Measurements from ENCODE around the gene GNAT3. TPM values are rescaled to one million over a fixed set of nuclear protein-coding genes. Genes with fewer than 3 reads are reported as not detected.
A peak's percentile ranks its signal among the peaks of the same experiment; 100 is the strongest.

Gene GNAT3
- total RNA-seq, 1 donor from 2014 or later, result not detected

DNA sequence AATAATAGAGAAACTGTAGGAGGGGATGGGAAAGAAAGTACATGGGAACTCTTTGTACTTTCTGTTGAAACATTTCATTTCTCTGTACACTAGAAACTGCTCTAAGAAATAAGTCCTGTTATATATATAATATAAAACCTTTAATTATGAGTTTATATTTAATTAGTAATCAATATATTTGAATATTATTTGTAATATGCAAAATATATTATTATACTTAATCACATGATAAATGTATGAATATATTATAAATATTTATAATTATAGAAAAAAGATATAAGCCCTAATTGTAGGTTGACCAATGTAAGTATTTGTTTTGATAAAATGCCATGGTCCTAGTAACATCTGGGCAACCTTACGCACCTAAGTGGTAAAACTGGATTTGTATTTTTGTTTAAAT is 51.0 kb downstream of the GNAT3 start:
- Mint-ChIP-seq H3K4me3 (ENCODE audit: unreplicated experiment) (no peak overlapping the region), H3K4me1 (ENCODE audit: low read depth) (no peaks in the 10 kb centered on the region), H3K36me3 (ENCODE audit: low read depth) (no peaks in the 10 kb centered on the region), H3K27me3 (ENCODE audit: low read depth) (no peaks in the 10 kb centered on the region), H3K27ac (ENCODE audit: unreplicated experiment) (no peak overlapping the region), H3K9me3 (ENCODE audit: low read depth) (no peaks in the 10 kb centered on the region)
- DNase-seq (ENCODE audit: low spot score), result no peak
- TF ChIP-seq, protein P1, sequence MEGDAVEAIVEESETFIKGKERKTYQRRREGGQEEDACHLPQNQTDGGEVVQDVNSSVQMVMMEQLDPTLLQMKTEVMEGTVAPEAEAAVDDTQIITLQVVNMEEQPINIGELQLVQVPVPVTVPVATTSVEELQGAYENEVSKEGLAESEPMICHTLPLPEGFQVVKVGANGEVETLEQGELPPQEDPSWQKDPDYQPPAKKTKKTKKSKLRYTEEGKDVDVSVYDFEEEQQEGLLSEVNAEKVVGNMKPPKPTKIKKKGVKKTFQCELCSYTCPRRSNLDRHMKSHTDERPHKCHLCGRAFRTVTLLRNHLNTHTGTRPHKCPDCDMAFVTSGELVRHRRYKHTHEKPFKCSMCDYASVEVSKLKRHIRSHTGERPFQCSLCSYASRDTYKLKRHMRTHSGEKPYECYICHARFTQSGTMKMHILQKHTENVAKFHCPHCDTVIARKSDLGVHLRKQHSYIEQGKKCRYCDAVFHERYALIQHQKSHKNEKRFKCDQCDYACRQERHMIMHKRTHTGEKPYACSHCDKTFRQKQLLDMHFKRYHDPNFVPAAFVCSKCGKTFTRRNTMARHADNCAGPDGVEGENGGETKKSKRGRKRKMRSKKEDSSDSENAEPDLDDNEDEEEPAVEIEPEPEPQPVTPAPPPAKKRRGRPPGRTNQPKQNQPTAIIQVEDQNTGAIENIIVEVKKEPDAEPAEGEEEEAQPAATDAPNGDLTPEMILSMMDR (IDR thresholded peaks at IDR 0.05), result no peak

DNA sequence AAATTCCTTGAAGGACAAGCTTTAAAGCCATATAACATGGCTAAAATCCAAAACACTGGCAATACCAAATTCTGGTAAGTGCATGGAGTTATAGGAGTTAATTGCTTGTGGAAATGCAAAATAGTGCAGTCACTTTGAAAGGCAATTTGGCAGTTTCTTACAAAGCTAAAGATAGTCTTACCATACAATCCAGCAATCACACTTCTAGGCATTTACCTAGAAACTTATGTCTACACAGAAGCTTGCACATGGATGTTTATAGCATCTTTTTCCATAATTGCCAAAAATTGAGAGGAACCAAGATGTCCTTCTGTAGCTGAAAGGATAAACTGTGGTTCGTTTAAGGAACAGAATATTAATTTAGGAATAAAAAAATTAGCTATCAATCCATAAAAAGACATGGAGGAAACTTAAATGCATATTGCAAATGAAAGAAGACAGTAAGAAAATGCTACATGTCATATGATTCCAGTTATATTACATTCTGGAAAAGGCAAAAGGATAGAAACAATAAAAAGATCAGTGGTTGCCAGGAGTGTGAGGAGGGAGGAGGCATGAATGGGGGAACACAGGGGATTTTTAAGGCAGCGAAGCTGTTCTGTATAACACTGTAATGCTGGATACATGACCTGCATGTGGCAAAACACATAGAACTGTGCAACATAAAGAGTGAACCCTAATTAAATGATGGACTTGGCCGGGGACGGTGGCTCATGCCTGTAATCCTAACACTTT is 51.9 kb downstream of the GNAT3 start:
- H3K4me3 Mint-ChIP-seq (ENCODE audit: unreplicated experiment), result no peak overlapping the region
- H3K4me1 Mint-ChIP-seq (ENCODE audit: low read depth), result no peaks in the 10 kb centered on the region
- no peaks in the 10 kb centered on the region for H3K36me3 Mint-ChIP-seq (ENCODE audit: low read depth)
- DNase-seq (ENCODE audit: low spot score), result no peak
- no peaks in the 10 kb centered on the region for H3K27me3 Mint-ChIP-seq (ENCODE audit: low read depth)
- TF ChIP-seq, protein P1 (IDR thresholded peaks at IDR 0.05), result no peak
- no peak overlapping the region for H3K27ac Mint-ChIP-seq (ENCODE audit: unreplicated experiment)
- no peaks in the 10 kb centered on the region for H3K9me3 Mint-ChIP-seq (ENCODE audit: low read depth)

DNA sequence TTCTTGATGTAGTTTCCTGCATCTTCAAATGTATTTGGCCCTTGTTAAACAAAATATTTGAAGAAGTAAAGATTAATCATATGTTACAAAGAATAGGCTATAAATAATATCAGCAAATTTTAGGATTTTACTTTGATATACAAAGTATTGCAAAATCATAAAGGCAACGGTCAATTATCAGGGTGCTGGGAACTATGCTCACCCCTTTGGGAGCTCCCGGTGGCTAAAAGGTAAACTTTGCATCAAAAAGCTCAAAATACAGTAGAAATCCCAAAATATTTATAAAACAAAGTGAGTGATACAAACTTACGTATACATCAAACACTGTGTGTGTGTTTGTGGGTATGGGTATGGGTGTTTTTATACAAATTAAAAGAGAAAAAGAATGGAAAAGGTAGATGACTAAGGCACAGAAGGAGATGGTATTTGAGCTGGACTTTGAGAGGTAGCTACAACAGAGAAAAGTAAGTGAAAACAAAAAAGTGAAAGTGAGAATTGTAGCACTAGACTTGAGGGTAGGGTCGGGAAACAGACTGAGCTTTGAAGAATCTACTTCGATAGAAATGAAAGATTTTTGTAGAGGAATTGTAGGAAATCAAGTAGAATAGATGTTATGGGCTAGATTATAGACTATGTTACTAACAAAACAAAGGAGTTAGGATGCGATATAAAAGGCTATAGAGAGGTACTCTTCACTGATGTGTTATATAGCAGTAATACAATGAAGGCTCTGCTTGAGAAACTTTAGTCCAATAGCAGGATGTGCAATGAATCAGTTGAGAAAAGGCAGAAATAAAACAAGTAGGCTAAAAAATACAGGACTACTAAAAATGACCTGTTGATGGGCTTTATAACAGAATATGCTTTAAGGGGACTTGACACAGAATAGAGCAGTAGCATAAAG is 52.8 kb downstream of the GNAT3 start:
- Mint-ChIP-seq H3K4me3 (ENCODE audit: unreplicated experiment) (no peak overlapping the region), H3K9me3 (ENCODE audit: low read depth) (no peaks in the 10 kb centered on the region), H3K27ac (ENCODE audit: unreplicated experiment) (no peak overlapping the region), H3K27me3 (ENCODE audit: low read depth) (no peaks in the 10 kb centered on the region), H3K36me3 (ENCODE audit: low read depth) (no peaks in the 10 kb centered on the region), H3K4me1 (ENCODE audit: low read depth) (no peaks in the 10 kb centered on the region)
- no peak for DNase-seq (ENCODE audit: low spot score)
- TF ChIP-seq, protein P1 (IDR thresholded peaks at IDR 0.05), result no peak

DNA sequence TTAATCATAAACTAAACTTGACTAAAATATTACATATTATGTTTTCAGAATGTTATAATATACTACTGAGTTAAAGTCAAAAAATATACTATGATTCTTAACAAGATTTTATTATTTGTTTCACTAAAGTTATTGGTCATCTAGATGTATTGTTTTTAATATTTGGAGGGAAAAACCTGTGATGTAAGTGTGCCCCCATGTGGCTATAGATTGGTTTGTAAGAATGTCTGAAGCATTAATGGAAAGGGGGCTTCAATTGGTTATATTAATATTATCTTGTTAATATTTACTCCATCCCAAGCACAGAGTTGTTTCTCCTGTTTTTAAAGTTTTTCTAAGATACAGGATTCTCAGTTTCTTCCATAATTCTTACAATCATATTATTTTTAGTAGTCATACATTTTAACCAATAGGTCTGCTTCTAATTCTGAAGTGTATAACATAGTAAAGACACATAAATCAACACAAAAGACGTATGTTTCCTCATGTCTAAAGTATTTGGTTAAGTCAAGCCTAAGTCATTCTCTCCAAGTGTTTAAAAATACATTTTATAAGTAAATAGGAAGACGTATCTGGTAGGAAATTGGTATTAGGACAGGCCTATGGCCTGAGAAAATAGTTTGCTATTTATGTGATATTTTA is 58.0 kb downstream of the GNAT3 start:
- no peaks in the 10 kb centered on the region for H3K27me3 Mint-ChIP-seq (ENCODE audit: low read depth)
- no peak overlapping the region for H3K4me3 Mint-ChIP-seq (ENCODE audit: unreplicated experiment)
- peaks cover 9% of the 10 kb centered on the region for H3K4me1 Mint-ChIP-seq (ENCODE audit: low read depth)
- no peak overlapping the region for H3K27ac Mint-ChIP-seq (ENCODE audit: unreplicated experiment)
- DNase-seq (ENCODE audit: low spot score), result no peak
- TF ChIP-seq, protein P1 (IDR thresholded peaks at IDR 0.05), result peak; percentile 88
- no peaks in the 10 kb centered on the region for H3K36me3 Mint-ChIP-seq (ENCODE audit: low read depth)
- no peaks in the 10 kb centered on the region for H3K9me3 Mint-ChIP-seq (ENCODE audit: low read depth)

Data from chondrocyte (in vitro differentiated cells).